HG02588 (cell line): ENCODE measurements around the gene BNIP5.

Source experiments
- ATAC-seq: cut with Tn5 transposase; IDR thresholded peaks from one replicate; pipeline ENCODE4 v1.9.1; 2021; ENCODE audit warnings: mild to moderate bottlenecking, moderate library complexity; ENCODE audit not compliant: unreplicated experiment

Gene BNIP5, protein sequence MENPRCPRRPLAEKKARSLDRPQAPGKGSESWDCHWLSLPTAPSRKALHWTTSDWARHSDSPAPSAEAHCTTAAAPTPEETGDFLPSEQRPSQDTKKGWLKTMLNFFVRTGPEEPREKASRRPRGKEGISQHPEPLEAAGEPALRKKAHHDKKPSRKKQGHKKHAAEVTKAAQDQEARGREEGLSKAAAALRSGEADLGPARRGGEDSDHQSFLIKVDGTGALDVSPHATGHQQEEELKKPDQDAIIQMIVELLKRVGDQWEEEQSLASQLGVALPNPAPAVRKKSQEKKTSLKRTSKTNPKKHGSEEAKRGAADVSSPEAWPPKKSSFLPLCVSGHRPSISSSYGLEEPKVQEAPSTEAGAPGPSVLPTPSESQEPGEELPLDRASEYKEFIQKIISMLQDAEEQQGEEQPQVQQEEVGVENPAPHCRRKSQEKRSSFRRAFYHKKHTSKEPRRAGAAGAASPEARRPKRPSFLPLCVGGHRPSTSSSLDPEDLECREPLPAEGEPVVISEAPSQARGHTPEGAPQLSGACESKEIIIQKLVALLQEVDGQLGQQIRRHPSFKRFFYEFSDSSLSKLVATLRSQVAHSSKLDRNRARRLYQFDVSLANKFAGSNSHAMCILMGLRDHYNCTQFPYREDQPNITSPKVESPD

DNA sequence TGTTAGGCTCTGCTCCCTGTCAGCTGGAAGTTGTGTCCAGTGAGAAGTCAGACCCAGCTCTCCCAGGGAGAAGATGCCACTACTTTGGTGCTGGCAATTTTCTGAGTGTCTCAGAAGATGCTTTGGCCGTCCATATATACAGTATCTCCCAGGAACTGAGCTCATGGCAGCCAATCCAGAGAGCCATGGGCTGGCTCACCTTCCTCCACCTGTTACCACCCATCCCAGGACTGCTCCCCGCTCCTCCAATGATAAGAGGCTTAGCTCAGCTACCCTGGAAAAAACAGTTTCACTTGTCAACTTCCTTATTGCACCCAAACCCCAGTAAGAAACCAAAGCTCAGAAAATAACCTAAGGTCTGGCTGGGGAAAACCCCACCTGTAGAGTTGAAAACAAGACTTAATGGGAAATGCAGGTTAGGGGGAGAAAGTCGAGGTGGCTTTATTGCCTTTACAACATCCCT, at the start of gene BNIP5:
BNIP5 (minus strand) TSS at position 110 of the 463 bp plus-strand sequence. CDS start 6,198 bp downstream, outside the sequence.
- ATAC-seq: no peak

- no peak for ATAC-seq
Measured at GRCh38 chr6:36384095-36384494, 47.4 kb upstream of the BNIP5 start.

- no peak for ATAC-seq
Measured at GRCh38 chr6:36383606-36384005, 46.9 kb upstream of the BNIP5 start.

DNA sequence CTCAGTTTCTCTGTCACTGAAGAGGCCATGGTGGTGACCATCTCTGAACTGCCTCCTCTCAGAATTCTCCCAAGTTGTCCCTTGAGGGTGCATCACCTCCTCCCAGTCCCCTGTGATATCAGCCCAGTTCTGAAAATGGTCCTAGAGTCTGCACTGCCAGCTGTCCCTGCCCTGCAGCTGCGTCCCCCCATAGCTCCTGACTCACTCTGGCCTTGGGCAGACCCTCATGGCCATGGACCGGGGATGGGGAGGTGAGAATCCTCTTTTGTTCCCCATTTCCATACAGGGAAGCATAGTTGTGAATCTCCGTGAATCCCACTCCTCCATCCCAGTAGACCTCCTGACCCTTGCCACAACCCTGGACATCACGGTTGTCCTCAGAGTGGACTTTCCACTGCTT, 46.3 kb upstream of the BNIP5 start:
- no peak for ATAC-seq

GRCh38 chr6:36381502-36382389, 45.1 kb upstream of the BNIP5 start:
- no peak for ATAC-seq

- ATAC-seq: no peak
Measured at GRCh38 chr6:36380166-36380565, 43.5 kb upstream of the BNIP5 start.

DNA sequence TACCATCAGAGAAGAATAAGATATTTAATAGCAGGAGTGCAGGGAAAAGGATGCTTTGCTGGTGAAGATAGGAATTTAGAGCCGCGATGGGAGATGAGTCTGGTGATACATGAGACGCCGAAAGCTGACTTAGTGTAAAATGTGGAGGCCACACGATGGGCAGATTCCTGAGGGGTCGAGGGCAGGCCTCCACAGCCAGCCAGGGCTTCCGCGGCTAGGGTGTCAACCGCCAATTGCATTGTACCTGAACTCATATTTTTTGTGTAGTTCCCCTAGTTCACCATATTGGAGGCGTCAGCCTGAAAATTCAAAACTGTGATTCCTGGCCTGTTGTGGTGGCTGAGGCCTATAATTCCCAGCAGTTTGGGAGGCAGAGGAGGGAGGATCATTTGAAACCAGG, 42.2 kb upstream of the BNIP5 start:
- no peak for ATAC-seq

DNA sequence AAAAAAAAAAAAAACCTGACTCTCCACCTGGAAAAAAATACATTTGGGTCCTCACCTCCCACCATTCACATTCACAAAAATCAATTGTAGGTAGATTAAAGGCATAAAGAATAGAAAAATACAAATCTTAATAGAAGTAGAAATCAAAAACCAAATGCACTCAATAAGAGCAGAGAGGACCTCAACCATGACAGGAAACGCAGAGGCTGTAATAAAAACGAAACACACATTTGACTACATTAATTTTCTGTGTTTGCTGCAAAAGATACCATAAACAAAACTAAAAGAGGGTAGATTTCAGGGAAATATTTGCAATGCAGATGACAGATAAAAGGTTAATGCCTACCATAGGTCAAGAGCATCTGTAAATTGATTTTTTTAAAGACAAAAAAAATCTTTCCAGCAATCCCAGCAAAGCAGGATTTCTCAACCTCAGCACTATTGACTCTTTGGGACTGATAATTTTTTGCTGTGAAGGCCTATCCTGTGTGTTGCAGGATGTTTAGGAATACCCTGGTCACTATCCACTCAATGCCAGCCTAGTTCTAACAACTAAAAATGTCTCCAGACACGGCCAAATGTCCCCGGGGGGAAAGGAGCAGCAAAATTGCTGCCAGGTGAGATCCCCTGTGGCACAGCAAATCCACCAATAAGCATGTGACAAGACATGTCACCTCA, 41.7 kb upstream of the BNIP5 start:
- no peak for ATAC-seq

DNA sequence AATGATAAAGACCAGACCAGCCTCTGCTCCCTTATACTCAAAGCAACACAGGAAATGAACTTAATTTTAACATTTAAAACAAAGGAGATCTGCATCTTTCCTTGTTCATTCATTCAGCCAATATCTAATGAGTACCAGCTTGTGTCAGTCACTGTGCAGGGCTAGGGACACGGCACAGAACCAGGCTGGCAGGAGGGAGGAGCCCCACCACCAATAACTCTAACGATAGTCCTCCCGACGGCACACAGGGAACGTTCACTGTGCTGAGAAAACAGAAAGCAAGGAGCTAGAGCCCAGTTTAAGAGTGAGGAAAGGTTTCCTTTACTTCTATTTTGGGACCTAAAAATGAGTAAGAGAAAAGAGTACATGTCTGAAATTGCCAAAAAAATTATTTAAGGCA, 40.9 kb upstream of the BNIP5 start:
- ATAC-seq: no peak

DNA sequence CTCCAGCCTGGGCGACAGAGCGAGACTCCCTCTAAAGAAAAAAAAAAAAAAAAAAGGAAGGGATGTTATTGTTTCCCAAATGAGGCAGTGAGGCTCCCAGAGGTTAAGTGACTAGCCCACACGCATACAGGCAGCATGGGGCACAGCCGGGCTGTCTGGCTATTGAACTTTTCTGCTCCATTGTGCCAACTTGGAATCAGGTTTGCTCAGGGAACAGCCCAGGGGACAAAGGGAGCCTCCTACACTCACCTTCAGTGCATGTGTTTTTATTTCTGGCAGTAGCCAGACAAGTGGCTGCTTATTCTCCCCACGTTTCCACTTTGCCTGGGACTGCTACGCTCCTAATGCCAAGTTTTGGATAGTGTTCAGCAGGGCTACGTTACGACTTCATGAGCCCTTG, 40.1 kb upstream of the BNIP5 start:
- ATAC-seq: no peak

DNA sequence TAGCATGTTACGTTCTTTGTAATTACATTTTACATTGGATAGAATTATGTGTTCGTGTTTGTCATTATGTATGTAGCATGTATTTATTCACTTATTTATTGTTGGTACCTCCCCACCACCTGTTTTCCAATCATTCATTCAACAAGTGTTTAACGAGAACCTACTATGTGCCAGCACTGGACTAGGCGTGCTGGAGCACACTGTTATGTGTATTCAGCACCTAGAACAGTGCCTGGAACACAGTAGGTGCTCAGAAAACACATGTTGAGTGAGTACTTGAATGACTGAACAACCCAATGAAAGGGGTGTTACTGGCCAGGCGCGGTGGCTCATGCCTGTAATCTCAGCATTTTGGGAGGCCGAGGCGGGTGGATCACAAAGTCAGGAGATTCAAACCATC, 39.5 kb upstream of the BNIP5 start:
- no peak for ATAC-seq

DNA sequence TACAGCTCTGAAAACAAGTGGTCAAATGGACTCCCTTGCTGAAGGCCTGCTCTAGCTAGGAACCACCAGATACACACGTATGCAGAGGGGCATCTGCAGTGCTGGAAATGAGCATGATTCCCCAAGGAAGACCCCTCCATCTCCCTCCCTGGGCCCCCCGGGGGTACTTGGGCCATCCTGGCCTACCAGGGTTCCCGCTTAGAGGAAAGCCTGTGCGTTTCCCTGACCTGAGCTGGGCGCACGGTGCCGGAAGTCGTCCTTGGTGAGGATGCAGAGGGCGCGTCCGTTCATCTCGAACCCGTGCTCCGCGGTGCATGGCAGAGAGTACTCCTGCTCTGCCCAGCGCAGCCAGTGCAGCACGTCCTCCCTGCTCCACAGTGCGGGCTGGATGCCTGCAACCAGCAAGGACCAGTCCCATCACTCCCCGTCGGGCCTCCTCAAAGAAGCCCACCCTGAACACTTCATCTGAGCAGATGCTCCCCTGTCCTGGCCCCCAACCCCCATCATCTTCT, 39.0 kb upstream of the BNIP5 start:
- ATAC-seq: no peak

DNA sequence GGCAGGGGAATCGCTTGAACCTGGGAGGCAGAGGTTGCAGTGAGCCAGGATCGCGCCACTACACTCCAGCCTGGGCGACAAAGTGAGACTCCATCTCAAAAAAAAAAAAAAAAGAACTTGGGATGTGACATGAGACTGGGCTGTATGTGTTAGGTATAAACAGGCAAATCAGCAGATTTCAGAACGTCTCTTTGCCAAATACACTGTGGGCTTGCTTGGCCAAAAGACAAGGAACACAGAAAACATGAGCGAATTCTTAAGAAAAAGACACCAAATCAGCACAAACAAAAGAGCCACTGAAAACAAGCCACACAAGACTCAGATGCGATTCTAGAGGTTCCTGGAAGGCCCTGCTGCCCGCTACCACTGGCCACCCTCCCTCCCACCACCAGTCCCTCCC, 38.3 kb upstream of the BNIP5 start:
- no peak for ATAC-seq

DNA sequence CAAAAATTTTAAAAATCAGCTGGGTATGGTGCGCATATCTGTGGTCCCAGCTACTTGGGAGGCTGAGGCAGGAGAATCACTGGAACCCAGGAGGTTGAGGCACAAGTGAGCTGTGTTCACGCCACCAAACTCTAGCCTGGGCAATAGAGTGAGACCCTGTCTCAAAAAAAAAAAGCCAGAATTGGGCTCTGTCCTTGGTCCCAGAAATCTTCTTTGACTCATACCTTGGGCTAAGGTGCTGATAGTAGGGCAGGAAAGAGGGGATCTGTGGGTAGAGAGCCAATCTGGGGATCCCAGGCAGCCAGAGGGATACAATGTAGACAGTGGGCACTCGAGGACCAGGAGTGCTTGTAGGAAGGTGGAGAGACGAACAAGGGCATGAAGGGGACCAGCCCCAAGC, 37.5 kb upstream of the BNIP5 start:
- no peak for ATAC-seq

DNA sequence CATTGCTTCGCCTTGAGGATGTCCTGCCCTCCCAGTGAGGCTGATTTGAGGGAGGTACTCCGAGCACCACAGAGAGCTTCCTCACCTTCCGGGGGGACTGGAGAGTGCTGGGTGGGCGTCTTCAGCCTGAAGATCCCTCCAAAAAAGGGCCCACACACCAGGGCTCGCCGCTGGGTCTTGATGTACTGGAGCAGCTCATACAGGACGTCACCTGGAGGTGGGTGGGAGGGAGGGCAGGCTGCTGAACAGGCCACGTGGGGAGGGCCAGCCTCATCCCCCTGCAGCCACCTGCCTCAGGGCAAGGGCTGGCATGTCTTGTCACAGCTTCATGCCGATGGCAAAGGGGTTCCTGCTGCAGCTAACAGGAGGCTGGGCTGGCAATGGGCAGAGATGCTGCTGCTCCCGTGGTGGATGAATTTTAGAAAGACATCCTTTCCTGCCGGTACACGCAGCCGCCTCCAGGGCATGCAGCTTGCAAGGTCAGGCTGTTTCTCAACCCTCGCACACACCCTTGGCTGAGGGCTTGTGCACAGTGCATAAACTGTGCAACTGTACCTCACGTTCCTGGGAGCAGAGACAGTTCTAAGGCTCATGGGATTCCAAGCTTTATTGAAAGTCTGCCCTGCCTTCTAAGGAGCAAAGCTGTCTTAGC, 36.8 kb upstream of the BNIP5 start:
- no peak for ATAC-seq

DNA sequence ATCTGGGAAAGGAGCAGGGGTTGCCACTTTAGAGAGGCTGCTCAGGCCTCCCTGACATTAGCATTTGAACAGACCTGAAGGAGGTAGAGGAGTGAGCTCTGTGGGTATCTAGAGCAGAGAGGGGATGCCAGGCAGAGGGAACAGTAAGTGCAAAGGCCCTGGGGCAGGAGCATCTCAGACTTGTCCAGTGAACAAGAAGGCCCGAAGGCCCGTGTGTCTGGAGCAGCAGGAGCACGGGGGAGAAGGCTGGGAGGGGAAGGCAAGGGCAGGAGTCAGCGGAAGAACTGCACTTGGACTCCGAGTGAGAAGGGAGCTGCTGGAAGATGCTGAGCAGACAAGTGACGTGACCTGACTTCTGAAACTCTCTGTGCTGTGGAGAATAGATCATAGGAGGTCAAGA, 35.4 kb upstream of the BNIP5 start:
- ATAC-seq: no peak

- no peak for ATAC-seq
Measured at GRCh38 chr6:36371211-36371610, 34.5 kb upstream of the BNIP5 start.

GRCh38 chr6:36370638-36371037, 34.0 kb upstream of the BNIP5 start:
- no peak for ATAC-seq

- ATAC-seq: no peak
Measured at GRCh38 chr6:36368921-36369865, 32.5 kb upstream of the BNIP5 start.
